Trophoblast cell (in vitro differentiated cells and primary cell): ENCODE measurements around the gene EYA2.

Source experiments
- DNase-seq, 2 donors: peaks; one replicate each; pipeline ENCODE4 v3.0.0-alpha.2; 2016
- H2AFZ ChIP-seq: 2 replicates; pipeline ENCODE4 v1.6.1; 2013; ENCODE audit warnings: low read length, moderate library complexity, mild to moderate bottlenecking; ENCODE audit not compliant: insufficient read depth, poor library complexity
- H2AK5ac ChIP-seq: 2 replicates; pipeline ENCODE4 v1.6.1; 2013; ENCODE audit warnings: mild to moderate bottlenecking, low read length
- H2BK120ac ChIP-seq: 2 replicates; pipeline ENCODE4 v1.6.1; 2013; ENCODE audit warnings: low read length, mild to moderate bottlenecking, moderate library complexity; ENCODE audit not compliant: insufficient read depth, poor library complexity
- H2BK12ac ChIP-seq: 2 replicates; pipeline ENCODE4 v1.6.1; 2013; ENCODE audit warnings: mild to moderate bottlenecking, low read length, moderate library complexity
- H2BK5ac ChIP-seq: 2 replicates; pipeline ENCODE4 v1.6.1; 2013; ENCODE audit warnings: low read length, low read depth, moderate library complexity, mild to moderate bottlenecking; ENCODE audit not compliant: poor library complexity
- H3K14ac ChIP-seq: 2 replicates; pipeline ENCODE4 v1.6.1; 2013; ENCODE audit warnings: mild to moderate bottlenecking, low read length
- H3K18ac ChIP-seq: 2 replicates; pipeline ENCODE4 v1.6.1; 2013; ENCODE audit warnings: mild to moderate bottlenecking, low read length
- H3K23ac ChIP-seq: 2 replicates; pipeline ENCODE4 v1.6.1; 2013; ENCODE audit warnings: low read length
- H3K27ac ChIP-seq: 2 replicates; pipeline ENCODE4 v1.5.1; 2013; ENCODE audit warnings: low read depth, mild to moderate bottlenecking, inconsistent platforms, low read length, moderate library complexity
- H3K27me3 ChIP-seq: 2 replicates; pipeline ENCODE4 v1.6.1; 2013; ENCODE audit warnings: inconsistent platforms, mild to moderate bottlenecking, low read length, moderate library complexity; ENCODE audit not compliant: insufficient read depth
- H3K36me3 ChIP-seq, 2 experiments: 1 replicate in 1 of 2; 2 replicates in 1 of 2; pipeline ENCODE4 v1.6.1; 2013; ENCODE audit warnings: low read length in 2 of 2, mild to moderate bottlenecking in 2 of 2, moderate library complexity in 1 of 2; ENCODE audit not compliant: insufficient read depth in 2 of 2, control insufficient read depth in 1 of 2
- H3K4ac ChIP-seq: 2 replicates; pipeline ENCODE4 v1.6.1; 2013; ENCODE audit warnings: low read depth, mild to moderate bottlenecking, low read length, moderate library complexity
- H3K4me1 ChIP-seq, 2 experiments: 1 replicate in 1 of 2; 2 replicates in 1 of 2; pipeline ENCODE4 v1.6.1; 2013; ENCODE audit warnings: low read length in 2 of 2, mild to moderate bottlenecking in 2 of 2, moderate library complexity in 1 of 2; ENCODE audit not compliant: insufficient read depth in 2 of 2, control insufficient read depth in 1 of 2
- H3K4me2 ChIP-seq: 2 replicates; pipeline ENCODE4 v1.6.1; 2013; ENCODE audit warnings: inconsistent platforms, mild to moderate bottlenecking, low read length, moderate library complexity
- H3K4me3 ChIP-seq: 2 replicates; pipeline ENCODE4 v1.5.1; 2013; ENCODE audit warnings: mild to moderate bottlenecking, low read depth, low read length, inconsistent platforms
- H3K79me1 ChIP-seq: one replicate; pipeline ENCODE4 v1.6.1; 2013; ENCODE audit warnings: low read length
- H3K79me2 ChIP-seq: 2 replicates; pipeline ENCODE4 v1.6.1; 2013; ENCODE audit warnings: low read length, mild to moderate bottlenecking; ENCODE audit not compliant: control insufficient read depth, insufficient read depth, poor library complexity
- H3K9ac ChIP-seq: 2 replicates; pipeline ENCODE4 v1.6.1; 2013; ENCODE audit warnings: mild to moderate bottlenecking, low read length
- H3K9me3 ChIP-seq: 2 replicates; pipeline ENCODE4 v1.6.1; 2013; ENCODE audit warnings: low read depth, mild to moderate bottlenecking, control low read depth, inconsistent platforms, low read length; ENCODE audit not compliant: insufficient read depth
- H4K12ac ChIP-seq: 2 replicates; pipeline ENCODE4 v1.6.1; 2013; ENCODE audit warnings: low read depth, mild to moderate bottlenecking, low read length, moderate library complexity
- H4K8ac ChIP-seq: 2 replicates; pipeline ENCODE4 v1.6.1; 2013; ENCODE audit warnings: low read depth, mild to moderate bottlenecking, low read length, moderate library complexity
- H4K91ac ChIP-seq: one replicate; pipeline ENCODE4 v1.6.1; 2013; ENCODE audit warnings: low read depth, mild to moderate bottlenecking, low read length, moderate library complexity
- WGBS: extraction: QIAGEN DNeasy Blood & Tissue Kit; methylation state at CpG from one replicate; pipeline ENCODE4 v1.1.7; 2013; ENCODE audit warnings: missing lambda C conversion rate; ENCODE audit not compliant: insufficient read length, insufficient coverage; ENCODE audit errors: extremely low coverage; 5-methylcytosine and 5-hydroxymethylcytosine counted together

The EYA2 gene

GRCh38 chr20:47191074-47191673 is 296.5 kb downstream of the EYA2 start:
- H3K9me3 ChIP-seq, result peaks cover 2% of the 10 kb centered on the region
- H4K91ac ChIP-seq, result no peak overlapping the region
- WGBS, result no CpG with 5 or more reads among the region's 1 CpG

GRCh38 chr20:47191956-47192355 is 297.3 kb downstream of the EYA2 start:
- no peak overlapping the region for H4K91ac ChIP-seq
- no peak overlapping the region for H3K4me3 ChIP-seq
- no peaks in the 10 kb centered on the region for H3K79me2 ChIP-seq
- H2BK12ac ChIP-seq, result no peak overlapping the region
- peaks cover 2 to 5% of the 10 kb centered on the region in 2 experiments for H3K36me3 ChIP-seq
- no peak overlapping the region for H2BK5ac ChIP-seq
- no peak overlapping the region for H3K4me2 ChIP-seq
- H3K4me1 ChIP-seq, result peaks cover 3 to 5% of the 10 kb centered on the region in 2 experiments
- H2AFZ ChIP-seq, result no peak overlapping the region
- no CpG with 5 or more reads among the region's 3 CpGs for WGBS
- H3K18ac ChIP-seq, result no peak overlapping the region
- H3K14ac ChIP-seq, result no peak overlapping the region
- no peak overlapping the region for H3K9ac ChIP-seq
- peak in 1 of 2 donors; percentile 51 for DNase-seq
- no peak overlapping the region for H3K4ac ChIP-seq
- H2BK120ac ChIP-seq, result no peak overlapping the region
- no peak overlapping the region for H2AK5ac ChIP-seq
- no peak overlapping the region for H3K27ac ChIP-seq
- peaks cover 2% of the 10 kb centered on the region for H3K9me3 ChIP-seq
- H3K27me3 ChIP-seq, result no peaks in the 10 kb centered on the region
- no peaks in the 10 kb centered on the region for H3K79me1 ChIP-seq
- H4K8ac ChIP-seq, result no peak overlapping the region
- no peak overlapping the region for H3K23ac ChIP-seq
- H4K12ac ChIP-seq, result no peak overlapping the region

More at GRCh38 chr20:47191074-47191673, 296.5 kb downstream of the EYA2 start:
- Histone ChIP-seq H3K27ac (no peak overlapping the region), H3K14ac (no peak overlapping the region), H3K4me3 (no peak overlapping the region), H3K79me2 (no peaks in the 10 kb centered on the region), H4K12ac (no peak overlapping the region), H2BK120ac (no peak overlapping the region), H3K4me2 (no peak overlapping the region), H4K8ac (no peak overlapping the region), H2BK5ac (no peak overlapping the region), H3K9ac (no peak overlapping the region), H2AK5ac (no peak overlapping the region), H3K36me3 (peaks cover 2 to 5% of the 10 kb centered on the region in 2 experiments), H3K18ac (no peak overlapping the region), H3K23ac (no peak overlapping the region), H3K79me1 (no peaks in the 10 kb centered on the region), H3K4ac (no peak overlapping the region), H3K4me1 (peaks cover 3 to 5% of the 10 kb centered on the region in 2 experiments), H2AFZ (no peak overlapping the region), H3K27me3 (no peaks in the 10 kb centered on the region), H2BK12ac (no peak overlapping the region)
- peak in 1 of 2 donors; percentile 69 for DNase-seq

DNA sequence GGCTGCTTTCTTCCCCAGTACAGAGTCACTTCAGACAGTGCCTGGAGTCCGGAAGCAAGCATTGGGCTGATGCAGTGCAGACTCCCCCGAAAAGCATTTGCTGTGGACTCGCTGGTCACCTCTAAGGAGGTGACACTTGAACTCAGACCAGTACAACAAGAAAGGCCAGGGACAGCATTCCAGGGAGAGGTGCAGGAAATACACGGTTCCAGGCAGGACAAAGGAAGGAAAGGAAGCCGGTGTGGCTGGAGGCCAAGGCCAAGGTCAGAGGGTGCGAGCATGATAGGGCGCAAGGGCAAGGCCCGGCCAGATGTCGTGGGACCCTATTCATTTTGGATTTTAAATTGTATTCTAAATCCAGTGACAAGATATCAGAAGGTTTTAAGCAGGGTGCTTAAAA is 300.9 kb downstream of the EYA2 start:
- no peak overlapping the region for H3K18ac ChIP-seq
- no peaks in the 10 kb centered on the region for H3K9me3 ChIP-seq
- no peak overlapping the region for H3K27ac ChIP-seq
- H3K27me3 ChIP-seq, result no peaks in the 10 kb centered on the region
- peaks cover 3% of the 10 kb centered on the region in 2 experiments for H3K4me1 ChIP-seq
- H3K9ac ChIP-seq, result no peak overlapping the region
- H3K4me3 ChIP-seq, result peak overlapping the region; percentile 20
- no peak overlapping the region for H2AFZ ChIP-seq
- H3K79me1 ChIP-seq, result no peaks in the 10 kb centered on the region
- no peak overlapping the region for H4K91ac ChIP-seq
- no peak overlapping the region for H2BK12ac ChIP-seq
- H2BK5ac ChIP-seq, result no peak overlapping the region
- H3K14ac ChIP-seq, result no peak overlapping the region
- WGBS, result no CpG with 5 or more reads among the region's 9 CpGs
- H3K4me2 ChIP-seq, result no peak overlapping the region
- no peaks in the 10 kb centered on the region for H3K79me2 ChIP-seq
- H4K12ac ChIP-seq, result no peak overlapping the region
- H2AK5ac ChIP-seq, result no peak overlapping the region
- H3K4ac ChIP-seq, result no peak overlapping the region
- no peak overlapping the region for H3K23ac ChIP-seq
- DNase-seq, result peak in 1 of 2 donors; percentile 34
- H4K8ac ChIP-seq, result no peak overlapping the region
- H3K36me3 ChIP-seq, result no peaks in the 10 kb centered on the region
- no peak overlapping the region for H2BK120ac ChIP-seq

- peak; percentile 56 to 90 for DNase-seq
- Histone ChIP-seq H3K9ac (no peak overlapping the region), H3K36me3 (no peaks in the 10 kb centered on the region), H2BK5ac (no peak overlapping the region), H3K4me1 (peaks cover 3% of the 10 kb centered on the region in 2 experiments), H3K9me3 (no peaks in the 10 kb centered on the region), H2AK5ac (no peak overlapping the region), H3K79me2 (no peaks in the 10 kb centered on the region), H3K18ac (no peak overlapping the region), H4K12ac (no peak overlapping the region), H3K23ac (no peak overlapping the region), H2BK120ac (no peak overlapping the region), H3K4me3 (no peak overlapping the region), H3K14ac (no peak overlapping the region), H4K91ac (no peak overlapping the region), H4K8ac (no peak overlapping the region), H3K27ac (no peak overlapping the region), H3K79me1 (no peaks in the 10 kb centered on the region), H2AFZ (no peak overlapping the region), H3K4ac (no peak overlapping the region), H3K4me2 (no peak overlapping the region), H2BK12ac (no peak overlapping the region), H3K27me3 (no peaks in the 10 kb centered on the region)
- WGBS, result no CpG with 5 or more reads among the region's 34 CpGs
These were observed 301.7 kb downstream of the EYA2 start for GRCh38 chr20:47196091-47197081.
